ENCODE results near the gene LPGAT1.
"Not testable (repeated sequence)": the region's sequence is repeated elsewhere in the genome, so short reads cannot be mapped to it uniquely, and the experiment has no call there.

LPGAT1 gene

DNA sequence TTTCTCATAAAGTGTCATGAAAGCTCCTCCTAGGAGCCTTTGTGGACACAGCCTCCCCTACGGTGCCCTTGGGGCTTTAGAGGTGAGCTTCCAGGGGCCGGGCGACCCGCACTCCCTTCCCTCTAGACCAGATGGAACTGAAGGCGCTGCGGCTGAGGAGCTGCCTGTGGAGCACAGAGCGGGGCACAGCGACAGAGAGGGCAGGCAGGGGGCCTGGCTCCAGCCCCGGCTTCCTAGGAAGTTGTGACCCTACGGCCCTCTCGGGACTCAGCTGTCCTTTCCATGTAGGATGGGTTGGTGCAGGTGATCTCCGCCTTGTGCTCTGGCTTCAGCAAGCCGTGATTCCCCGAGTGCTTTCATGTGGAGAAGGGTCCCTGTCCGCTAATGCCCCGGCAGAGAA, 131.5 kb downstream of the LPGAT1 start:
- DNase-seq = no peak

- peak; percentile 44 for DNase-seq
These were observed 132.2 kb downstream of the LPGAT1 start for GRCh38 chr1:211698161-211699026.

DNA sequence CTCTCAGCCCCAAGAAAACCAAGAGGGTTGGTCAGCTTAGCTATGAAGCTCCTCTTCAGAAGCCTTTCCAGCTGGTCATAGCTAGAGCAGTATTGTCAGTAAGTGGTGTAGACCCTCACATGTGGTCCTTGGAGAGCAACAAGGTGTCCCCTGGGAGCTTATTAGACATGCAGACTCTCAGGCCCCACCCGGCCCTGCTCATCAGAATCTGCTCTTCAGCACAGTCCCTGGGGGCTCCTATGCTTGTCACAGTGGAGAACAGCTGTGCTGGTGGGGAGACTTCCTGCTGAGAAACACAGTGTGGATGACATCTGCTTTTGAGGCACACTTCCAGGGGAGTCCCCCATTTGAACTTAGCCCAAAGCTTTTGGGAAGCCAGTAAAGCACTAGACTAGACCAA, 133.2 kb downstream of the LPGAT1 start:
- DNase-seq = no peak

DNA sequence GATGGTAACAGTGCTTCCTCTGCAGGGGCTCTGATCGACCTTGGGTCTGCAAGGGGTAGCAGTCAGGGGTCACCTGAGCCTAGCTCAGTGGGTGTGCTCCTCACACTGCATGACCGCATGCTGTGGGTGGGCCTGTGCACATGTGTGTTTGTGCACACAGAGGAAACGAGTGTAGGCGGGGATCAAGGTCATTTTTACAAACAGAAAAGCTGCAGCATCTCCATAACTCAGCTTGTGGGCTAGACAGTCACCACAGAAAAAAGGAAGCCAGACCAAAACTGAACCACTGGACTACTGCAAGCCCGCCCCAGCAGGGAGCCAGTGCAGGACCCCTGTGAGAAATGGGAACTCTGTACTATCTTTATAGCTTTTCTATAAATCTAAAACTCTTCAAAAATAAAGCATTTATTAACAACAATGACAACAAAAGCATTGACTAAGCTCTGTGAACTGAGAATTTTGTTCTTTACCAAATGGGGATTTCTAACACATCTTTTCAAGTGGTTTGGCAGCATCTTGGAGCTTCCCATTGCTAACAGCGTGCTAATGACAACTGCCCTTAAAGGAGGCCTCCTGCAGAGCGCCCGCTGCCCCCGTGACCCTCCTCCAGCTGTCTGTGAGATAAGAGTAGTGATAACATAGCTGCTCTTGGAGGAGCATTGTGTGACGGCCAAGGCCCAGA, 135.3 kb downstream of the LPGAT1 start:
- DNase-seq = no peak

DNA sequence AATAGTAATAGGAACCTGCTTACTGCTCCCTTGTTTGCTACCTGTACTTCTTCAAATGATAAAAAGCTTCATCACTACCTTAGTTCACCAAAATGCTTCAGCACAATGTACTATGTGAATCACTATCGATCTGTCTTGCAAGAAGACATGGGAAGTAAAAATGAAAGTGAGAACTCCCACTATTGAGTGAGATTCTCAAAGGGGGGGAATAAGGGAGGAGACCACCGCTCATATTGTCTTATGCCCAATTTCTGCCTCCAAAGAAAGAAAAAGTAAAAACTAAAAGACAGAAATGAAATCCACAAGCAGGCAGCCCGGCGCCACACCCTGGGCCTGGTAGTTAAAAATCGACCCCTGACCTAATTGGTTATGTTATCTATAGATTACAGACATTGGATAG, 136.7 kb downstream of the LPGAT1 start:
- DNase-seq = not testable (repeated sequence)

All from DMS 273 treated with DMSO at 0.1 percent for 48 hours (cell line).